ENCODE data around the gene MIOX. TPM values are rescaled to one million over a fixed set of nuclear protein-coding genes. Genes with fewer than 3 reads are reported as not detected.

The MIOX gene
- total and polyA plus RNA-seq, 2 of the 13 experiments (the other 11 are each of a cell fraction or from before 2014, with no cell fraction given): 1.5 to 2.9 TPM

- TF ChIP-seq MYNN (CRISPR knock-in tag; IDR thresholded peaks at IDR 0.05; ENCODE audit: low read depth): no peak
- TF ChIP-seq REPIN1 (CRISPR knock-in tag; IDR thresholded peaks at IDR 0.05; ENCODE audit: borderline replicate concordance, low read depth): no peak
- no peak for TF ChIP-seq TIGD3 (CRISPR knock-in tag; IDR thresholded peaks at IDR 0.05; ENCODE audit: borderline replicate concordance)
- no peak for TF ChIP-seq ZNF790 (CRISPR knock-in tag; IDR thresholded peaks at IDR 0.05; ENCODE audit: borderline replicate concordance)
Measured at GRCh38 chr22:50498322-50498890, 11.7 kb downstream of the MIOX start (continued).

- Histone ChIP-seq H3K27ac (ENCODE audit: extremely low read length, insufficient read depth, low read length) (no peak overlapping the region), H3K36me3 (replicated peaks in 1 of 2; ENCODE audit: control insufficient read depth in 1 of 2, insufficient read depth in 2 of 2, low read length in 2 of 2) (peaks cover 2 to 6% of the 10 kb centered on the region in 2 experiments; a peak in 1 of 5 replicates), H2AFZ (ENCODE audit: low read length) (no peak overlapping the region), H3K79me2 (ENCODE audit: insufficient read depth, low read length) (no peaks in the 10 kb centered on the region), H4K20me1 (ENCODE audit: insufficient read depth, low read length) (no peaks in the 10 kb centered on the region), H3K4me2 (ENCODE audit: low read depth, low read length) (no peak overlapping the region), H3K9me3 (ENCODE audit: low read length) (no peaks in the 10 kb centered on the region), H3K9ac (ENCODE audit: insufficient read depth, low read depth, low read length) (no peak overlapping the region), H3K27me3 (ENCODE audit: control insufficient read depth in 1 of 2, insufficient read depth in 2 of 2, low read length in 2 of 2) (no peaks in the 10 kb centered on the region), H3K4me3 (replicated peaks in 1 of 3; ENCODE audit: insufficient read depth in 1 of 3, low read depth in 2 of 3, low read length in 3 of 3) (no peak overlapping the region), H3K4me1 (ENCODE audit: insufficient read depth, low read length) (peaks cover 32% of the 10 kb centered on the region)
- DNase-seq (ENCODE audit: low spot score): no peak
- in situ Hi-C loops (cut with HindIII; ENCODE audit: extremely low pct_ligation_motif_present, low pct_unique_long_range_greater_than_20kb) (no loop called here), intact Hi-C loops (cut with micrococcal nuclease; ENCODE audit: unreplicated experiment) (no loop called here)
- FAIRE-seq: no peak
- BruUV-seq (replicated peaks): no TSS peak
- ATAC-seq: no peak
- ChIA-PET CTCF (ENCODE audit: low intra/inter-chr PET ratio, low total read pairs) (interaction anchor here (1.1 kb wide), 1 partner anchor 27 kb away, joined by 3 read pairs; no protein-coding TSS in a partner anchor), POLR2A (no interaction called here)
- WGBS (ENCODE audit: low lambda C conversion rate): 94% methylated on average over 12 of the region's 12 CpGs
- no peak for TF ChIP-seq ZSCAN20 (CRISPR knock-in tag; IDR thresholded peaks at IDR 0.05; ENCODE audit: borderline replicate concordance)
- TF ChIP-seq MIXL1 (CRISPR knock-in tag; IDR thresholded peaks at IDR 0.05): no peak
- no peak for TF ChIP-seq ZNF646 (CRISPR knock-in tag; IDR thresholded peaks at IDR 0.05)
- TF ChIP-seq PCBP2 (optimal IDR thresholded peaks at IDR 0.05; ENCODE audit: low read depth, low read length, poor library complexity, severe bottlenecking): no peak
- no peak for TF ChIP-seq MBNL3 (CRISPR knock-in tag; conservative IDR thresholded peaks at IDR 0.05)
- TF ChIP-seq ZNF775 (CRISPR knock-in tag; IDR thresholded peaks at IDR 0.05; ENCODE audit: borderline replicate concordance): no peak
- TF ChIP-seq GATAD2A (CRISPR knock-in tag; IDR thresholded peaks at IDR 0.05): no peak
- TF ChIP-seq E2F2 (CRISPR knock-in tag; IDR thresholded peaks at IDR 0.05; ENCODE audit: borderline replicate concordance): no peak
- TF ChIP-seq SOX6 (IDR thresholded peaks at IDR 0.05): no peak
- no peak for TF ChIP-seq SOX6 (CRISPR knock-in tag; IDR thresholded peaks at IDR 0.05)
Measured at GRCh38 chr22:50500452-50500851, 13.8 kb downstream of the MIOX start.
